Activated CD4-positive, alpha-beta T cell treated with anti-CD3 and anti-CD28 coated beads, Interleukin-2, amount 50 U/mL, for 4 hours (primary cell): ENCODE results near the gene DYNLL1.
"Not testable (repeated sequence)": the region's sequence is repeated elsewhere in the genome, so short reads cannot be mapped to it uniquely, and the experiment has no call there.

Experiments used
- DNase-seq, 2 experiments: peaks; one replicate each; pipeline ENCODE4 v3.0.0-alpha.2; 2020

The DYNLL1 gene

GRCh38 chr12:120522568-120522967 lies 26.7 kb downstream of the DYNLL1 start:
- no peak for DNase-seq

- peak; percentile 80 to 82 for DNase-seq
Measured at GRCh38 chr12:120528861-120529525, 33.1 kb downstream of the DYNLL1 start, which contains the start of gene COQ5. Gene COQ5 (minus strand): TSS chr12:120529158. CDS start chr12:120529141, 17 bp downstream.

- DNase-seq: no peak
Measured at GRCh38 chr12:120529641-120530417, 33.9 kb downstream of the DYNLL1 start.

- not testable (repeated sequence) for DNase-seq
Measured at GRCh38 chr12:120530418-120530761, 34.5 kb downstream of the DYNLL1 start.

DNA sequence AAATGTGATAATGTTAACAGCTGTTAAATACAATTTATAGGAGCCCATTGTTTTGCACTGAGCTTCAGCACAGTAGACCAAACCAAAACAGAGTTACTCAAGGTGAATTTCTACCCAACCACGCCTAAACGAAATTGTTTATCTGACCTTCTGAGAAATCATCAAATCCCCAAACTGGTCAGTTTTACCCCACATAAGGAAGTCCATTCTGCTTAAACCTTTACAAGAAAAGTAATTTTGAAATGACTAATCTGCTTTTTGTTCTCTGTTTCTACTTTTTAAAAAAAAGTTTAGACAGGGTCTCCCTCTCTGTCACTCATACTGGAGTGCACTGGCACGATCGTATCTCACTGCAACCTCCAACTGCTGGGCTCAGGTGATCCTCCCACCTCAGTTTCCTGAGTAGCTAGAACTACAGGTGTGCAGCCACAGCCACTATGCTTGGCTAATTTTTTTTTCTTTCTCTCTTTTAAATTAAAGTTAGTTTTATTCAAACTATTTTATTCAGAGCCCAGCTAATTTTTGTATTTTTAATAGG lies 36.9 kb downstream of the DYNLL1 start:
- DNase-seq: no peak

- peak; percentile 57 to 60 for DNase-seq
Measured at GRCh38 chr12:120534203-120534702, 38.3 kb downstream of the DYNLL1 start, which contains the start of gene RNF10. Gene RNF10 (plus strand): TSS chr12:120534356. CDS start chr12:120534812, 456 bp downstream.

- peak; percentile 29 to 39 for DNase-seq
Measured at GRCh38 chr12:120534703-120535655, 39.1 kb downstream of the DYNLL1 start.

DNA sequence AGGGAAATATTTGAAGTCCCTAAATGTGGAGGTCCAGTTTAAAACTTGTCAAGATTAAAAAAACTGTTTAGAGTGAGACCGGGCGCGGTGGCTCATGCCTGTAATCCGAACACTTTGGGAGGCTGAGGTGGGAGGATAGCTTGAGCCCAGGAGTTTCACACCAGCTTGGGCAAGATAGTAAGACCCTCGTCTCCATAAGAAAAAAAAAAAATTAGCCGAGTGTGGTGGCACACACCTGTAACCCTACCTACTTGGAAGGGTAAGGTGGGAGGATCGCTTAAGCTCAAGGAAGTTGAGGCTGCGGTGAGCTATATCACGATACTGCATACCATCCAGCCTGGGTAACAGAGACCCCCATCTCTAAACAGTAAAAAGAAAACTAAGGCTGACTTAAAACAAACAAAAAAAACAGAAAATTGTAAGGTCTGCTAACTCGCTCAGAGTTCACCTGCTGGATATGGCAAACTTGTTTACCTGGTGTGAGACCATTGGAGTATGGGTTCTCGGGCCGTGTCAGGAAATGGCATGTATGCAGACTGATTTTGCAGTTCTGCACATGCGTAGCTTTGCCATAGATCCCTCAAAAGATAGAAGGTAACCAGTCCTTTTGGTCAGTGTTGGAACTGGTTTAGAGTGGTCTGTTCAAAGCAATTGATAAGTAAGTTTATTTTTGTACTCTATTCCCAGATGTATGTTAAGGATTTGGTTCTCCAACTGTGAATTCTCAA lies 40.3 kb downstream of the DYNLL1 start:
- DNase-seq: no peak

- no peak for DNase-seq
Measured at GRCh38 chr12:120537856-120538220, 41.9 kb downstream of the DYNLL1 start.

GRCh38 chr12:120538281-120539156 lies 42.6 kb downstream of the DYNLL1 start:
- no peak for DNase-seq

GRCh38 chr12:120539303-120539702 lies 43.4 kb downstream of the DYNLL1 start:
- no peak for DNase-seq

- DNase-seq: no peak
Measured at GRCh38 chr12:120540445-120540844, 44.5 kb downstream of the DYNLL1 start.

- DNase-seq: no peak
Measured at GRCh38 chr12:120542166-120542565, 46.3 kb downstream of the DYNLL1 start.

DNA sequence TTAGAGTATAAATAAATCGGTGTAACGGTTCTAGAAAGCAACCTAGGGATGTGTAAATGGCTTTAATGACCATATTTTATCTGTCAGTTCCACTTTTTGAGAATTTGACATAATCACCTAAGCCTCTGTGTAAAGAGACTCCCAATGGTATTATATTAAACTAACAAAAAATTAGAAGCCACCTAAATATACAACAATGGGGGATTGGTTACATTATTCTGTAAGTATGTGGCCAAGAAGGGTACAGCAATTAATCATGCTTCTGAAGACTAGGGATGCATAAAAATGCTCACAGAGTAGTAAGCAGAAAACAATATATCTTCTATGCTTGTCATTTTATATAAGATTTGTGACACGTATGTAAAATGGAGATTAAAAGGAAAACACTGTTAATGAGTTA lies 48.8 kb downstream of the DYNLL1 start:
- DNase-seq: no peak

- DNase-seq: no peak
Measured at GRCh38 chr12:120546050-120546386, 50.1 kb downstream of the DYNLL1 start.
